K562 (cell line): ENCODE data around the gene RABGAP1. TPM values are rescaled to one million over a fixed set of nuclear protein-coding genes. Genes with fewer than 3 reads are reported as not detected.

Experiments used
- ATAC-seq: fragments of 200-7000 bp; cut with Tn5 transposase; 3 replicates; pipeline ENCODE4 v1.9.1; 2020; ENCODE audit warnings: moderate library complexity
- BruUV-seq: library from RNA; stranded (reverse); fragments of 400-500 nt; replicated peaks from 2 replicates; lab custom pipeline; 2021; lab: Mats Ljungman, UMichigan
- CTCF ChIA-PET: fragments of 300-600 bp; formaldehyde crosslinking; extraction: SDS; loops from one replicate; lab custom pipeline; 2021; ENCODE audit warnings: low intra/inter-chr PET ratio; lab: Yijun Ruan, JAX
- POLR2A ChIA-PET: fragments of 300-600, 350-650 bp; sonication (Branson Sonifier 250); formaldehyde crosslinking; extraction: SDS; loops from one replicate; lab custom pipeline; 2021; ENCODE audit warnings: antibody characterized with exemption, inconsistent platforms; lab: Yijun Ruan, JAX
- DNase-seq, 4 experiments: peaks; one replicate each; pipeline versions ENCODE4 v3.0.0 to v3.0.0-alpha.2; 2011 to 2018; ENCODE audit warnings: low spot score in 3 of 4, mixed read lengths in 3 of 4; ENCODE audit errors: extremely low read depth in 1 of 4
- FAIRE-seq: peaks from 2 replicates; lab custom pipeline; 2011; peaks lifted over from hg19 to GRCh38; lab: Jason Lieb, UNC
- H2AFZ ChIP-seq: 2 replicates; pipeline ENCODE4 v1.6.0; 2011; ENCODE audit warnings: low read depth, low read length, control low read depth, inconsistent platforms
- H3K27ac ChIP-seq: fragments of 200-600 bp; 3 replicates; pipeline ENCODE4 v1.8.0; 2011; ENCODE audit warnings: low read depth, mild to moderate bottlenecking, control low read depth, inconsistent platforms, low read length, moderate library complexity, mixed read lengths; ENCODE audit errors: extremely low read depth
- H3K27me3 ChIP-seq, 2 experiments: fragments of 300-600 bp in 1 of 2; 2 replicates in 1 of 2; 3 replicates in 1 of 2; pipeline versions ENCODE4 v1.6.0 to v1.8.0; 2011; ENCODE audit warnings: inconsistent platforms in 2 of 2, low read length in 2 of 2, mild to moderate bottlenecking in 1 of 2, mixed read lengths in 1 of 2, moderate library complexity in 1 of 2; ENCODE audit not compliant: control insufficient read depth in 2 of 2, insufficient read depth in 2 of 2
- H3K36me3 ChIP-seq: fragments of 300-600 bp; 3 replicates; pipeline ENCODE4 v1.8.0; 2011; ENCODE audit warnings: mild to moderate bottlenecking, low read length, inconsistent platforms; ENCODE audit not compliant: control insufficient read depth, insufficient read depth
- H3K4me1 ChIP-seq, 2 experiments: fragments of 200-600 bp in 1 of 2; replicated peaks in 1 of 2; 2 replicates in 1 of 2; 3 replicates in 1 of 2; pipeline versions ENCODE4 v1.5.1 to v1.8.0; 2011; ENCODE audit warnings: inconsistent platforms in 2 of 2, low read length in 2 of 2, mild to moderate bottlenecking in 1 of 2, mixed read lengths in 1 of 2, moderate library complexity in 1 of 2; ENCODE audit not compliant: control insufficient read depth in 2 of 2, insufficient read depth in 2 of 2
- H3K4me2 ChIP-seq: 2 replicates; pipeline ENCODE4 v1.6.1; 2011; ENCODE audit warnings: low read length, control low read depth, inconsistent platforms, mixed read lengths; ENCODE audit not compliant: insufficient read depth
- H3K4me3 ChIP-seq: fragments of 200-600 bp; sonication (generic), shearing (Covaris generic); 2 replicates; pipeline ENCODE4 v1.5.1; 2016; ENCODE audit warnings: control low read depth, inconsistent platforms
- H3K79me2 ChIP-seq: fragments of 200-600 bp; 3 replicates; pipeline ENCODE4 v1.8.0; 2011; ENCODE audit warnings: low read length, inconsistent platforms; ENCODE audit not compliant: control insufficient read depth, insufficient read depth
- H3K9ac ChIP-seq, 2 experiments: 2 replicates each; pipeline versions ENCODE4 v1.6.0 to v1.6.1; 2011; ENCODE audit warnings: low read depth in 2 of 2, low read length in 2 of 2, control low read depth in 1 of 2, inconsistent platforms in 1 of 2, mild to moderate bottlenecking in 1 of 2, mixed read lengths in 1 of 2; ENCODE audit not compliant: insufficient read depth in 1 of 2
- H3K9me1 ChIP-seq: one replicate; pipeline ENCODE4 v1.6.0; 2011; ENCODE audit warnings: inconsistent platforms, mild to moderate bottlenecking, low read length, moderate library complexity; ENCODE audit not compliant: control insufficient read depth, insufficient read depth
- H3K9me3 ChIP-seq: replicated peaks from 2 replicates; pipeline ENCODE4 v1.5.1; 2011; ENCODE audit warnings: low read depth, low read length, inconsistent platforms; ENCODE audit not compliant: control insufficient read depth, insufficient read depth
- H4K20me1 ChIP-seq: replicated peaks from 2 replicates; pipeline ENCODE4 v1.6.1; 2011; ENCODE audit warnings: low read length, inconsistent platforms, mixed read lengths; ENCODE audit not compliant: control insufficient read depth, insufficient read depth
- CCNT2 ChIP-seq: IDR thresholded peaks from 2 replicates; pipeline ENCODE4 v1.6.1; 2011; ENCODE audit warnings: borderline replicate concordance, low read depth, mild to moderate bottlenecking, moderate library complexity, mixed read lengths, low read length; ENCODE audit not compliant: insufficient read length; ENCODE audit errors: extremely low read depth
- CHD4 ChIP-seq: fragments of 200-600 bp; sonication (generic); IDR thresholded peaks from 3 replicates; pipeline ENCODE4 v1.6.1; 2012; ENCODE audit warnings: low read depth, mild to moderate bottlenecking, mixed read lengths, low read length, inconsistent platforms; ENCODE audit not compliant: insufficient read depth, insufficient replicate concordance, poor library complexity, severe bottlenecking
- ESRRA ChIP-seq: fragments of 450-650 bp; IDR thresholded peaks from 2 replicates; pipeline ENCODE4 v1.6.1; 2014; ENCODE audit warnings: low read depth, mild to moderate bottlenecking, moderate library complexity, borderline replicate concordance
- FOS ChIP-seq: IDR thresholded peaks from 3 replicates; pipeline ENCODE4 v1.6.1; 2011; ENCODE audit not compliant: insufficient read length; ENCODE audit errors: extremely low read depth
- SMC3 ChIP-seq: conservative IDR thresholded peaks from 2 replicates; pipeline ENCODE4 v1.6.1; 2011; ENCODE audit warnings: low read depth, low read length, improper control_type of control experiment; ENCODE audit not compliant: insufficient read depth
- SP2 ChIP-seq: IDR thresholded peaks from 2 replicates; pipeline ENCODE4 v1.6.1; 2011; ENCODE audit warnings: mild to moderate bottlenecking, low read depth, low read length, moderate library complexity; ENCODE audit not compliant: poor library complexity, severe bottlenecking; ENCODE audit errors: extremely low read depth
- TAF1 ChIP-seq: IDR thresholded peaks from 2 replicates; pipeline ENCODE4 v1.6.1; 2011; ENCODE audit warnings: mild to moderate bottlenecking, low read length, moderate library complexity; ENCODE audit not compliant: insufficient read depth, control insufficient read depth, severe bottlenecking; ENCODE audit errors: extremely low read depth
- TGIF2 ChIP-seq: sonication (generic); formaldehyde crosslinking; IDR thresholded peaks from 2 replicates; pipeline ENCODE4 v1.8.1; 2022; ENCODE audit warnings: mild to moderate bottlenecking, missing genetic modification reagents, moderate library complexity
- ZNF3 ChIP-seq: fragments of 250-450 bp; sonication (Bioruptor Pico); IDR thresholded peaks from 2 replicates; pipeline ENCODE4 v1.5.0; 2021; ENCODE audit warnings: mild to moderate bottlenecking, moderate library complexity
- ZNF384 ChIP-seq: IDR thresholded peaks from 2 replicates; pipeline ENCODE4 v1.6.1; 2012; ENCODE audit warnings: low read depth, low read length, improper control_type of control experiment
- ZNF57 ChIP-seq: fragments of 450-650 bp; formaldehyde crosslinking; IDR thresholded peaks from 2 replicates; pipeline ENCODE4 v1.4.0; 2020; ENCODE audit warnings: mild to moderate bottlenecking, moderate library complexity
- WGBS: fragments of 100-300 bp; shearing (Covaris generic); methylation state at CpG from one replicate; pipeline ENCODE4 v1.1.6; 2016; ENCODE audit warnings: low coverage, mixed read lengths; ENCODE audit not compliant: insufficient coverage; ENCODE audit errors: missing lambda C conversion rate; 5-methylcytosine and 5-hydroxymethylcytosine counted together
- in situ Hi-C: fragments of 300-500 bp; cut with MboI; formaldehyde crosslinking; loops from 4 replicates; pipeline ENCODE4 v1.15.0; 2018; ENCODE audit warnings: inconsistent platforms, mixed read lengths
- intact Hi-C: fragments of 100-400 bp; cut with micrococcal nuclease; formaldehyde crosslinking; loops from 2 replicates; pipeline ENCODE4 v1.14.2; 2022
- polyA plus RNA-seq, 8 experiments: library from polyadenylated mRNA; depleted of rRNA in 4 of 8; stranded (reverse) in 5 of 8; unstranded in 3 of 8; fragments of >200 nt; fragmentation: Nextera tagmentation in 2 of 8; fragmentation: Illumina TruSeq in 1 of 8; extraction: Ambion mirVana in 2 of 8; extraction: Trizol in 1 of 8; gene quantifications; 2 replicates each; pipeline versions ENCODE4 v1.2.1 to v1.2.3, GENCODE V29; 2011 to 2014; ENCODE audit warnings: inconsistent platforms in 1 of 8, missing spikeins in 1 of 8
- total RNA-seq, 7 experiments: library from RNA; depleted of rRNA in 6 of 7; stranded (reverse); fragments of >200 nt in 6 of 7; fragmentation: Illumina TruSeq in 2 of 7; extraction: Trizol in 2 of 7; gene quantifications; 2 replicates each; pipeline versions ENCODE4 v1.2.1 to v1.2.3, GENCODE V29; 2011 to 2021; ENCODE audit warnings: low replicate concordance in 1 of 7
- TF ChIP-seq, protein P1 (sequence below), 3 experiments: IDR thresholded peaks in 2 of 3; conservative IDR thresholded peaks in 1 of 3; 2 replicates each; pipeline ENCODE4 v1.5.1; 2011 to 2012; ENCODE audit warnings: low read length in 3 of 3, mild to moderate bottlenecking in 3 of 3, control low read depth in 2 of 3, improper control_type of control experiment in 1 of 3, inconsistent platforms in 1 of 3, low read depth in 1 of 3, mixed read lengths in 1 of 3, moderate library complexity in 1 of 3; ENCODE audit not compliant: insufficient read depth in 2 of 3
- TF ChIP-seq, protein P2 (sequence below): fragments of 450-650 bp; IDR thresholded peaks from 2 replicates; pipeline ENCODE4 v1.6.1; 2016
- TF ChIP-seq, protein P3 (sequence below): fragments of 450-650 bp; formaldehyde crosslinking; IDR thresholded peaks from 2 replicates; pipeline ENCODE4 v1.4.0; 2020; ENCODE audit warnings: mild to moderate bottlenecking, moderate library complexity

Gene RABGAP1
- total and polyA plus RNA-seq, 9 of the 15 experiments (the other 6 are each of a cell fraction or from before 2014, with no cell fraction given): 1.5 to 22.7 (median 13.1) TPM

DNA sequence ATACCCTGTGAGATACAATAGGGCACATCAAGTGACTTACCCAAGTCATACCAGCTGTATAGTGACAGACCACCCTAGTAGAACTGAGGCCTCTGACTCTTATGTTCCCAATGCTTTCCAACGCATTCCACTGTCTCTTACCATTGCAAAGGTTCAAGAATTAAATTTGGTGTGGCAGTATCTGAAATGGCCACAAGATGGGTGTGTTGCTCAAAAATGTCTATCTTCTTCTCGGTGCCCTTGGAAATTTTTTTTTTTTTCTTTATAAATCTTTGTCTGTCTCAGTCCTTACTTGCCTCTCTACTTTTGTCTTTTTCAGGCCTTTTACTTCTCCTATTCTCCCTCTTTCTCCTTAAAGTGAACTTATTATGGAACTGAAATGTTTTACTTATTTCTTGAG lies 141.0 kb downstream of the RABGAP1 start:
- Histone ChIP-seq H3K27ac (no peak overlapping the region), H3K4me2 (no peak overlapping the region), H3K27me3 (no peaks in the 10 kb centered on the region), H3K4me3 (no peak overlapping the region), H4K20me1 (no peaks in the 10 kb centered on the region), H3K9me1 (no peaks in the 10 kb centered on the region), H2AFZ (no peak overlapping the region), H3K79me2 (no peaks in the 10 kb centered on the region), H3K4me1 (no peaks in the 10 kb centered on the region), H3K9me3 (no peaks in the 10 kb centered on the region), H3K9ac (no peak overlapping the region), H3K36me3 (peaks cover 25% of the 10 kb centered on the region; the same call in 2 of the 3 replicates)
- FAIRE-seq (peak; percentile 74), DNase-seq (peak; percentile 32 to 56 (median 40)), ATAC-seq (peak; percentile 85)
- WGBS: 28% methylated on average over 2 of the region's 2 CpGs
- CTCF ChIA-PET: interaction anchor here (0.6 to 3.9 kb wide), 8 partner anchors 10 to 318 kb away, joined by 3 to 55 read pairs (median 4); no protein-coding TSS in a partner anchor
- intact Hi-C loops: loop anchor here (1.0 to 10.0 kb wide), 2 partner anchors 143 to 268 kb away; no protein-coding TSS in a partner anchor
- POLR2A ChIA-PET: no interaction called here
- BruUV-seq: no TSS peak
- in situ Hi-C loops: loop anchor here (5.0 kb wide), 1 partner anchor 270 kb away; no protein-coding TSS in a partner anchor
- TF ChIP-seq ESRRA: no peak
- TF ChIP-seq, protein P1, sequence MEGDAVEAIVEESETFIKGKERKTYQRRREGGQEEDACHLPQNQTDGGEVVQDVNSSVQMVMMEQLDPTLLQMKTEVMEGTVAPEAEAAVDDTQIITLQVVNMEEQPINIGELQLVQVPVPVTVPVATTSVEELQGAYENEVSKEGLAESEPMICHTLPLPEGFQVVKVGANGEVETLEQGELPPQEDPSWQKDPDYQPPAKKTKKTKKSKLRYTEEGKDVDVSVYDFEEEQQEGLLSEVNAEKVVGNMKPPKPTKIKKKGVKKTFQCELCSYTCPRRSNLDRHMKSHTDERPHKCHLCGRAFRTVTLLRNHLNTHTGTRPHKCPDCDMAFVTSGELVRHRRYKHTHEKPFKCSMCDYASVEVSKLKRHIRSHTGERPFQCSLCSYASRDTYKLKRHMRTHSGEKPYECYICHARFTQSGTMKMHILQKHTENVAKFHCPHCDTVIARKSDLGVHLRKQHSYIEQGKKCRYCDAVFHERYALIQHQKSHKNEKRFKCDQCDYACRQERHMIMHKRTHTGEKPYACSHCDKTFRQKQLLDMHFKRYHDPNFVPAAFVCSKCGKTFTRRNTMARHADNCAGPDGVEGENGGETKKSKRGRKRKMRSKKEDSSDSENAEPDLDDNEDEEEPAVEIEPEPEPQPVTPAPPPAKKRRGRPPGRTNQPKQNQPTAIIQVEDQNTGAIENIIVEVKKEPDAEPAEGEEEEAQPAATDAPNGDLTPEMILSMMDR (IDR thresholded peaks at IDR 0.05 in 2 of 3, conservative IDR thresholded peaks at IDR 0.05 in 1 of 3; ENCODE audit: insufficient read depth in 2 of 3, low read depth in 1 of 3, low read length in 3 of 3): peak; percentile 55 to 84 (median 67); a peak in 5 of 6 replicates
- TF ChIP-seq CCNT2: no peak
- peak; percentile 87 for TF ChIP-seq ZNF384
- no peak for TF ChIP-seq ZNF3 (CRISPR knock-in tag)
- TF ChIP-seq, protein P2, sequence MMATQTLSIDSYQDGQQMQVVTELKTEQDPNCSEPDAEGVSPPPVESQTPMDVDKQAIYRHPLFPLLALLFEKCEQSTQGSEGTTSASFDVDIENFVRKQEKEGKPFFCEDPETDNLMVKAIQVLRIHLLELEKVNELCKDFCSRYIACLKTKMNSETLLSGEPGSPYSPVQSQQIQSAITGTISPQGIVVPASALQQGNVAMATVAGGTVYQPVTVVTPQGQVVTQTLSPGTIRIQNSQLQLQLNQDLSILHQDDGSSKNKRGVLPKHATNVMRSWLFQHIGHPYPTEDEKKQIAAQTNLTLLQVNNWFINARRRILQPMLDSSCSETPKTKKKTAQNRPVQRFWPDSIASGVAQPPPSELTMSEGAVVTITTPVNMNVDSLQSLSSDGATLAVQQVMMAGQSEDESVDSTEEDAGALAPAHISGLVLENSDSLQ: no peak
- peak; percentile 78; the same call in 1 of the 2 replicates for TF ChIP-seq SMC3
- TF ChIP-seq, protein P3, sequence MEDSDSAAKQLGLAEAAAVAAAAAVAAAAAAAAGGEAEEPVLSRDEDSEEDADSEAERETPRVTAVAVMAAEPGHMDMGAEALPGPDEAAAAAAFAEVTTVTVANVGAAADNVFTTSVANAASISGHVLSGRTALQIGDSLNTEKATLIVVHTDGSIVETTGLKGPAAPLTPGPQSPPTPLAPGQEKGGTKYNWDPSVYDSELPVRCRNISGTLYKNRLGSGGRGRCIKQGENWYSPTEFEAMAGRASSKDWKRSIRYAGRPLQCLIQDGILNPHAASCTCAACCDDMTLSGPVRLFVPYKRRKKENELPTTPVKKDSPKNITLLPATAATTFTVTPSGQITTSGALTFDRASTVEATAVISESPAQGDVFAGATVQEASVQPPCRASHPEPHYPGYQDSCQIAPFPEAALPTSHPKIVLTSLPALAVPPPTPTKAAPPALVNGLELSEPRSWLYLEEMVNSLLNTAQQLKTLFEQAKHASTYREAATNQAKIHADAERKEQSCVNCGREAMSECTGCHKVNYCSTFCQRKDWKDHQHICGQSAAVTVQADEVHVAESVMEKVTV (CRISPR knock-in tag): peak; percentile 48; the same call in 1 of the 2 replicates
- TF ChIP-seq ZNF57 (CRISPR knock-in tag): no peak
- no peak for TF ChIP-seq TAF1
- no peak for TF ChIP-seq CHD4
- TF ChIP-seq SP2: no peak
- TF ChIP-seq FOS: no peak
- TF ChIP-seq TGIF2 (CRISPR knock-in tag): no peak
